BJ (cell line): ENCODE results near the gene RUSC2. TPM values are rescaled to one million over a fixed set of nuclear protein-coding genes. Genes with fewer than 3 reads are reported as not detected.
A peak's percentile ranks its signal among the peaks of the same experiment; 100 is the strongest.

Experiments
- CTCF ChIA-PET: fragments of 350-600 bp; formaldehyde crosslinking; extraction: SDS; loops from one replicate; lab custom pipeline; 2021; ENCODE audit warnings: antibody characterized with exemption, inconsistent platforms; lab: Yijun Ruan, JAX
- POLR2A ChIA-PET: fragments of 300-600 bp; sonication (Branson Sonifier 250); formaldehyde crosslinking; extraction: SDS; loops from one replicate; lab custom pipeline; 2021; ENCODE audit warnings: antibody characterized with exemption; lab: Charles Lee
- DNase-seq: peaks from one replicate; pipeline ENCODE4 v3.0.0-alpha.2; 2011; ENCODE audit warnings: low read depth
- H3K27me3 ChIP-seq: 2 replicates; pipeline ENCODE4 v1.6.0; 2011; ENCODE audit warnings: low read length; ENCODE audit not compliant: control insufficient read depth, insufficient read depth
- H3K36me3 ChIP-seq: 2 replicates; pipeline ENCODE4 v1.5.1; 2011; ENCODE audit warnings: low read length; ENCODE audit not compliant: control insufficient read depth, insufficient read depth
- H3K4me3 ChIP-seq: 2 replicates; pipeline ENCODE4 v1.5.1; 2011; ENCODE audit warnings: low read depth, mild to moderate bottlenecking, control low read depth, low read length
- CTCF ChIP-seq: IDR thresholded peaks from 2 replicates; pipeline ENCODE4 v1.5.1; 2011; ENCODE audit warnings: low read depth, mild to moderate bottlenecking, control low read depth, inconsistent platforms, low read length, moderate library complexity; ENCODE audit not compliant: insufficient read depth
- polyA minus RNA-seq: library from RNA; depleted of rRNA, polyadenylated mRNA; stranded (reverse); fragments of >200 nt; gene quantifications from 2 replicates; pipeline ENCODE4 v1.2.3, GENCODE V29; 2011; rRNA and poly(A)+ RNA removed
- polyA plus RNA-seq: library from polyadenylated mRNA; depleted of rRNA; stranded (reverse); fragments of >200 nt; gene quantifications from 2 replicates; pipeline ENCODE4 v1.2.3, GENCODE V29; 2011; rRNA removed

The RUSC2 gene
- polyA plus RNA-seq = 19.6 and 43.3 TPM in 2 replicates
- 113 and 127 TPM in 2 replicates for polyA minus RNA-seq

- Histone ChIP-seq H3K27me3 (no peaks in the 10 kb centered on the region), H3K4me3 (peak within 1 kb of the TSS; percentile 96), H3K36me3 (no peaks in the 10 kb centered on the region)
- TF ChIP-seq CTCF = peak; percentile 35
- POLR2A ChIA-PET = interaction anchor here (1.0 kb wide), 1 partner anchor 375 kb away, joined by 3 read pairs; no protein-coding TSS in a partner anchor
- CTCF ChIA-PET = interaction anchor here (0.9 to 2.3 kb wide), 18 partner anchors 12 to 438 kb away, joined by 3 to 38 read pairs (median 4); no protein-coding TSS in a partner anchor
- DNase-seq = peak; percentile 60
Observed at GRCh38 chr9:35489313-35490154, at the start of gene RUSC2. Gene RUSC2 (plus strand): TSS chr9:35490111. CDS start chr9:35546522, 56,411 bp downstream.

- DNase-seq = no peak
- ChIA-PET CTCF (interaction anchor here (0.6 to 1.1 kb wide), 2 partner anchors 31 to 409 kb away, joined by 3 to 4 read pairs; no protein-coding TSS in a partner anchor), POLR2A (no interaction called here)
- H3K4me3 ChIP-seq = no peak overlapping the region
- TF ChIP-seq CTCF = no peak
- H3K27me3 ChIP-seq = peaks cover 10% of the 10 kb centered on the region
- H3K36me3 ChIP-seq = no peaks in the 10 kb centered on the region
Observed at GRCh38 chr9:35446012-35446411, 43.9 kb upstream of the RUSC2 start.

- H3K27me3 ChIP-seq = peaks cover 12% of the 10 kb centered on the region
- ChIA-PET POLR2A (no interaction called here), CTCF (interaction anchor here (1.3 kb wide), 2 partner anchors 11 to 16 kb away, joined by 3 to 4 read pairs; no protein-coding TSS in a partner anchor)
- TF ChIP-seq CTCF = no peak
- DNase-seq = no peak
- no peaks in the 10 kb centered on the region for H3K36me3 ChIP-seq
- H3K4me3 ChIP-seq = no peak overlapping the region
Observed at GRCh38 chr9:35448496-35448895, 41.4 kb upstream of the RUSC2 start.

GRCh38 chr9:35452481-35452880 is 37.4 kb upstream of the RUSC2 start:
- 0 out of 2 replicates have a peak, but pooled peaks have one; percentile 8 for TF ChIP-seq CTCF
- peaks cover 12% of the 10 kb centered on the region for H3K27me3 ChIP-seq
- DNase-seq = no peak
- H3K36me3 ChIP-seq = no peaks in the 10 kb centered on the region
- ChIA-PET POLR2A (no interaction called here), CTCF (interaction anchor here (1.5 kb wide), 1 partner anchor 10 kb away, joined by 3 read pairs; no protein-coding TSS in a partner anchor)
- no peak overlapping the region for H3K4me3 ChIP-seq

GRCh38 chr9:35453786-35454185 is 36.1 kb upstream of the RUSC2 start:
- Histone ChIP-seq H3K36me3 (no peaks in the 10 kb centered on the region), H3K27me3 (peaks cover 4% of the 10 kb centered on the region; the same call in 1 of the 2 replicates), H3K4me3 (no peak overlapping the region)
- TF ChIP-seq CTCF = no peak
- no peak for DNase-seq
- POLR2A ChIA-PET = no interaction called here
- CTCF ChIA-PET = no interaction called here
